GM20431 (cell line): ENCODE measurements around the gene FAM241B.

Source experiments
- in situ Hi-C: fragments of 300-500 bp; cut with MseI, MboI; formaldehyde crosslinking; loops from one replicate; pipeline ENCODE4 v1.15.0; 2020; ENCODE audit warnings: low sequenced_read_pairs; ENCODE audit not compliant: unreplicated experiment

Gene FAM241B

GRCh38 chr10:69629897-69630650, at the start of gene FAM241B:
FAM241B (plus strand) TSS chr10:69630247; CDS start chr10:69631744, 1,497 bp downstream.
- in situ Hi-C loops = no loop called here

GRCh38 chr10:69580435-69580834, 49.6 kb upstream of the FAM241B start:
- in situ Hi-C loops = no loop called here

DNA sequence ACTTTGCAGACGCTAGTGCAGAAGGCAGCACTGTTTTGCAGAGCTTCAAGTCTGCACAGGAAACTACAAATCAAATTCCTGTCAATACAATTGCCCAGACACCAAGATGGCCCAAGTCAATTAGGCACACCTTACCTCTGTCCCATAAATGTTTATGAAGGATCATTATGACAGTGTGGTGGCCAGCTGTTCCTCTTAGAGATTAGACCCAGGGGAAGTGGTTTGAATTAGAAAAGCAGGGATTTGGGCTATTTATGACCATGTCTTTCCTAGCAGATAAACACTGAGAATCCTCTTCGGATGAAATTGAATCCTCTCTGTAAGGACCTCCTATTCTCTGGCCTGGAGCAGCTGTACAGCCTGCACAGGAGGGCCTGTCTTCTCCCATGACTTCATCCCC, 46.9 kb upstream of the FAM241B start:
- in situ Hi-C loops = no loop called here

DNA sequence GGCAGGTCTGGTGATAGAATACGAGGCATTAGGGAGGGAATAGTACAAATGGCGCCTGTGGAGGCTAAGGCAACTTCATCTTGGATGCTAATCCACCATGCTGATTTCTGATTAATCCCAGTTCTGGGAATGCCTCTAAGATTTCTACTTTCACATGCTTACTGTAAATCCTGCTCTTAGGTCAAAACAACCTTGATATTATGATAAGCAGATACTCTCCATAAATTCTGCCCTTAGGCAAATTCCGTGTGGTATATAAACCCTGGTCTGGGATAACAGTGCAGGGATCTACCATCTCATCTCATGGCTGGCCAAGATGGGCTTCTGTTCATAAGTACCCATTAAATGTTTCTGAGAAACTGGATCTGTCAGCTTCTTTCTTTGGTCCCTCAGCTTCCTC, 45.4 kb upstream of the FAM241B start:
- in situ Hi-C loops = no loop called here

DNA sequence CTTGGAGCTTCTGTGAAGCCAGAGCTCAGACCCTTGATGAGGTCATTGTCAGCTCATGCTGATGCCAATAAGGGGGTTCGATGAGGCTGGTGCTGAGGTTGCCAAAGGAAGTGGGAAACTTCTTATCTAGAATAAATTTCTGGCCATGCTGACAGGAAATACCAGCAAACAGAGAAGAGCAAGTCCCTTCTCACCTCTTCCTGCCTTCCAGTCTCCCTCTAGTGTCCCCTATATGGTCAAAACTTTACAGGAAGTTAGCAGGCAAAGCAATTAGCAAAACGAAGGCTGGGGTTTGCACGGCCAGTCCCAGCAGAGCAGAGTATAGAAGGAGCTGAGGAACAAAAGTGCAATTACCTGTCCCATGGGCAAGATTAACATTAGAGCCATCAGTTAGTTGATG, 41.7 kb upstream of the FAM241B start:
- in situ Hi-C loops = no loop called here

DNA sequence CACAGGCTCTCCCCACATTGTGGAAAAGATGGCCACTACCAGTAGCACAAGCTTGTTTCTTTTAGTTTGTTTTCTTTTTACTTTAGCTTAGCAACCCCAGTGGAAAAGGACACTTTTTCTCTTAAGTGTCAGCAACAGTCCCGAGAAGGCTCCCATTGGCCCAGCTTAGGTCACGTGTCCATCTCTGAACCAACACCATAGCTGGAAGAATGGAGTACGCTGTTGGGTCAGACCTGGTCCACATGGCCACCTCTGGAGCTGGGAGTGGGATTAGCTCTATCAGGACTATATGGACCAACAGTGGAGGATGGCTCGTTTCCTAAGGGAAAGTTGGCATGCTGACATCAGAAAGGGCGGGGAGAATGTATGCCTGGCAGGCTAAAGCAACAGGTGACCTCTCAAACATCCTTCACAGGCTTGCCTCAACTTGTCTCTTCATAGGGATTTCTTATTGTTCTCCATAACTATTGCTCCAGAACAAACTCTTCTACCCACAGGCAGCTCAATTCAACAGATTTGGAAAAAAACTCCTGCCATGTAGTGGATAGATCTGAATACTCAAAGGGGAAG, 29.2 kb upstream of the FAM241B start:
- in situ Hi-C loops = no loop called here

DNA sequence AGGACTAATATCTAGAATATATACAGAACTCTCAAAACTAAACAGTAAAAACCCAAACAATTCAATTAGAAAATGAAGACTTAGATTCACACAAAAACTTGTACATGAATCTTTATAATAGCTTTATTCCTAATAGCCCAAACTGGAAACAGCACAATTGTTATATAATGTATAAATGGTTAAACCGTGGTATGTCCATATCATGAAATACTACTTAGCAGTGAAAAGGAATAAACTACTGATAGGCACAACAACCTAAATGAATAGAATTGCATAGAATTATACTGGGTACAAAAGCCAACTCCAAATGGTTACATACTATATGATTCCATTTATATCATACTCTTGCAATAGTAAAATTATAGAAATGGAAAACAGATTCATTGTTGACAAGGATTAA, 21.0 kb upstream of the FAM241B start:
- in situ Hi-C loops = no loop called here

DNA sequence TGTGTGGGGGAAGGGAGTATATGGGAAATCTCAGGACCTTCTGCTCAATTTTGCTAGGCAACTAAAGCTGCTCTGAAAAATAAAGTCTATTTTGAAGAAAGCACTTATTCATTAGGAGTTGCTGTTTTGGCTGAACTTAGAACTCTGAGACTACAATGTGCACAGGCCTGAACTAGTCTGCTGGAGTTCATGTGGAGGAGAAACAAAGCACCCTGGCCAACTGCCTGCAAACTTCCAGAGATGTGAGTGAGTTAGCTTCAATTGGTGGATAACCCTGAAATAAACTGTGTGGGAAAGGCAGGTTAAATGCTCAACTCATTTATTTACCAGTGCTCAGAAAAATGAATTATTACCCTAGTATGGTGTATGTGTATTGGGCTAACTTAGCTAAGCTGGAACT, 17.3 kb upstream of the FAM241B start:
- in situ Hi-C loops = no loop called here

GRCh38 chr10:69614130-69614529, 15.9 kb upstream of the FAM241B start:
- in situ Hi-C loops = no loop called here

DNA sequence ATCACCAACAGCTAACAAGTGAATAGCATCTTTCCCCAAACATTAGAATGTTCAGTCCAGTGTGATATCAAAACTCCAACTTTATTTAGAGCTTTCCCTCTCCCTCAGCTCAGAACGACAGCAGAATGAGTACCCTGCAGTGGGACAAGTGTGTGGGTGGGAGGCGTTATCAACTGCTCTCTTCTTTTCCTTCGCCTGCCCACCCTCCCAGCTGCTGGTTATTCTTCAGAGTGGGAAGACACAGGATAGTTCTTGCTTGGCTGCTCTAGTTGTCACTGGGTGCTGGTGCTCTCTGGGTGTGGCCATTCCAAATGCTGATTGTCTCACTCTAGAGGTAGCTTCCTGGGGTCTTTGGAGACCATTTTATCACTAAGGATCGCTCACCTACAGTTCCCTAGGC, 13.7 kb upstream of the FAM241B start:
- in situ Hi-C loops = no loop called here

DNA sequence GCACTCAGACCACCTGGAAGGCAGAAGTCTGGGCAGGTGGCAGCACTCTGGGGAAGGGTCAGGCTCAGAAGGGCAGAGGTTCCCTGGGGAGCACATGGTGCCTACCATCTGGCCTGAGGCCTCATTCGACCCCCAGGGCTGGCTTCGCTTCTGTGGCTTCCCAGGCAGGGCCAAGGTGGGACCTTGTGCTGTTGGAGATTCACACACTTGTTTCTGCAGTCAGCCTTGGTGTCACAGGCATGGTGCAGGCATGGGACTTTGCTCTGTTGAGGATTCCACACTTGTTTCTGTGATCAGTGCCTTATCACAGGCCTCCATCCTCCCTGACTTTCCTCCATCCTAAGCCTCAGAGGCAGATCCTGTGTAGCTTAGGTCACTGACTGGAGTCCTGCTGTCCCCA, 11.3 kb upstream of the FAM241B start:
- in situ Hi-C loops = no loop called here

DNA sequence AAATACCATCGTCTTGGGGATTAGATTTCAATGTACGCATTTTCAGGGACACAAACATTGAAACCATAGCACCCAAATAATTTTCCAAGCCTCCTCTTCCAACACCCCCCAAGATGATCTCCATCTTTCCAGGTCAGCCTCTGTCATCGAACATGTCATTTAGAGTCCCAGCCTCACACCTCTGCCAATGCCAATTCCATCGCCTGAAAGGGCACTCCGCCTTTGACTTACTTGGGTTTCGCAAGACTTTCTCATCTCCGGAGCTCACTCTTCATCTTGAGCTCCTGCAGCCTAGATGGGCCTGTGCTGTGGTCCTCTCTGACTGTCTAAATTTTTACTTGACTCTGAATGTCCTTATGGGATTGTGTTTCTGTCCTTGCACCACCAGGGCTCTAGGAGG, 10.4 kb upstream of the FAM241B start:
- in situ Hi-C loops = no loop called here

- in situ Hi-C loops = no loop called here
Observed at GRCh38 chr10:69620625-69621024, 9.4 kb upstream of the FAM241B start.

DNA sequence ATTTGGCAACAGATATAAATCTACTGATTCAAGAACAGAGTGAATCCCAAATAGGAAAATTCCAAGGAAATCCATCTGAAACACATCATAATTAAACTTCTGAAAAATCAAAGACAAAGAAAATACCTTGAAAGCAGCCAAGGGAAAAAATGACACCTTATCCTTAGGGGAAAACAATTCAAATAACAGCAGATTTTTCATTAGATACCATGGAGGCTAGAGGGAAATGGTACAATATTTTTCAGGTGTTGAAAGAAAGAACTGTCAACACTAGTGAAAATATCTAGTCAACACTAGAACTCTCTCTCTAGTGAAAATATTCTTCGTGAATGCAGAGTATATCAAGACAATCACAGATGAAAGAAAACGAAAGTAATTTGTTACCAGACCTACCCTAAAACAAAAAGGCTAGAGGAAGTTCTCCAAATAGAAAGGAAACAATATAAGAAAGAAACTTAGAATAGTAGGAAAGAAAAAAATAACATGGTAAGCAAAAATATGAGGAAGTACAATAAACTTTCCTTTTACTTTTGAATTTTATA, 5.7 kb upstream of the FAM241B start:
- in situ Hi-C loops = no loop called here

DNA sequence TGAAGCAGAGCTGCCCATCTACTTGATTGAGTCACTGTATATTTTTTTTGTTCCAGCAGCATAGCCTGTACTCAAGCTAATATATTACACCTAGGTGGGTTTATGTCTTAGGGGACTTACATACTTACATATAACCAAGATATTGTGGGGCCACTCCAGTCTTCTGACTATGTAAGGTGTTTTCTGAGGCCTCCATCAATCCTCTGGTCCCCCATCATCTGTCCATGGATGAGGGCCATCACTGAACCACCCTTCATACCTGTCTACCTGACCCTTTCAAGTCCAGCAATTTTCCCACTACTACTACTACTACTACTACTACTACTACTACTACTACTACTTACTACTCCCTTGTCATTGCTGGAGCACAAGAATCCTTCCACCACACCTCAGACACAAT, 3.2 kb upstream of the FAM241B start:
- in situ Hi-C loops = no loop called here

- in situ Hi-C loops = no loop called here
Observed at GRCh38 chr10:69628891-69629290, 1.2 kb upstream of the FAM241B start.

DNA sequence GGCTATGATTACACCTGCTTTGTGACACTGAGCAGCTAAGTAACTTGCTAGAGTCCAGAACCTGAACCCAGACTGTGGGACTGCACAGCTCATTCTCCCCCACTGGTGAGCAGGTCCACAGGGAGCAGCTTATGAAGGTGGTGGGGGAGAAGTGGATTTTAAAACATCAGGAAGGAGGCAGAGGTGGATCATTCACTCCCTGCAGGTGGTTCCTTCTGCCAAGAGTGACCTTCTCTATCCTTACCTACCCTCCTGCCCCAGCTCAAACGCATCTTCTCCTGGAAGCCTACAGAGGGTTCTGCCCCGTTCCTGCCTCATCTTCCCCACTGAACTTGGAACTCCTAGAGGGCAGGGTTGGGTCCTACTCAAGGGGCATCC, 539 bp upstream of the FAM241B start:
- in situ Hi-C loops = no loop called here

- in situ Hi-C loops = no loop called here
Observed at GRCh38 chr10:69630651-69631400, 779 bp downstream of the FAM241B start.

GRCh38 chr10:69631566-69631965, 1.5 kb downstream of the FAM241B start:
- in situ Hi-C loops = no loop called here

DNA sequence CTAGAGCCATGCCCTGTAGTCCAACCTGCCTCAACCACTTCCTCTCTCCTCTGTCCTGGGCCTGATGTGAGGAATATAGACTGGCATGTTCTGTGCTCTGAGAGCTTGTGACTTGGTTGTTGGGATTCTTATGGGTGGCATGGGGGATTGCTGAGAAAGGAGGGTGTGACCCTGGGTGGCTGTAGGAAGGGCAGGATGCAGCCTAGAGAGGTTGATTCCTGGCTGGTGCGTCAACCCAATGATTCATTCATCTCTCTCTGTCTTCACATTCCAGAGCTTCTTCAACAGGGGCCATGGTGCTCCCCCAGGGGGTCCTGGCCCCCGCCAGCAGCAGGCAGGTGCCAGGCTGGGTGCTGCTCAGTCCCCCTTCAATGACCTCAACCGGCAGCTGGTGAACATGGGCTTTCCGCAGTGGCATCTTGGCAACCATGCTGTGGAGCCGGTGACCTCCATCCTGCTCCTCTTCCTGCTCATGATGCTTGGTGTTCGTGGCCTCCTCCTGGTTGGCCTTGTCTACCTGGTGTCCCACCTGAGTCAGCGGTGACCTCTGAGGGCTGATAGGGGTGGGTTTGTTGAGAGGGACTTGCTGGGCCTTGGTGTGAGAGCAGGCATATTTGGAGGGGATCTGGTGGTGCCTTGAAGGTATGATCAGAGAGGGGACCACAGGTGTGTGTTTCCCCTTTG, 2.6 kb downstream of the FAM241B start:
- in situ Hi-C loops = no loop called here
